Activated CD4-positive, alpha-beta T cell treated with anti-CD3 and anti-CD28 coated beads, Interleukin-2, Interleukin-6, amounts not matched to agents 100 ng/mL and 50 ng/mL, durations not matched to agents 16 hours and 8 hours (primary cell): ENCODE data around the gene RBP4.
"Not testable (repeated sequence)": the region's sequence is repeated elsewhere in the genome, so short reads cannot be mapped to it uniquely, and the experiment has no call there.

Experiments used
- DNase-seq: peaks from one replicate; pipeline ENCODE4 v3.0.0-alpha.2; 2020

Gene RBP4

DNA sequence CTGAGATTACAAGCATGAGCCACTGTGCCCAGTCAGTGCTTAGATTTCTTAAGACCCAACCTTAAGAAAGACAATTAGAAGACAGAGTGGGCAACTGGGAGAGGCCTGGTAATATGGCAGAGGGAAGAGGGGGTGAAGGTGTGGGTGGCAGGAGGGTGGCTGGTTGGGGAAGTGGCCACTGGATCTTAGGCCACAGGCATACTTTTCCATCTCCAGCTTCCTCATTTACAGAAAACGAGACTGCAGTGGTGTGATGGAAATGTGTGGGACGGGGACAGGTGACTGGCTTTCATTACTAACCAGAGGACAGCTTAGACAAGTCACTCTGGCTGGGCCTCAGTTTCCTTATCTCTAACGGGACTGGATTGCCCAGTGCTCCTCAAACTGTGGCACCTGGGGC lies 35.6 kb downstream of the RBP4 start:
- DNase-seq = no peak

DNA sequence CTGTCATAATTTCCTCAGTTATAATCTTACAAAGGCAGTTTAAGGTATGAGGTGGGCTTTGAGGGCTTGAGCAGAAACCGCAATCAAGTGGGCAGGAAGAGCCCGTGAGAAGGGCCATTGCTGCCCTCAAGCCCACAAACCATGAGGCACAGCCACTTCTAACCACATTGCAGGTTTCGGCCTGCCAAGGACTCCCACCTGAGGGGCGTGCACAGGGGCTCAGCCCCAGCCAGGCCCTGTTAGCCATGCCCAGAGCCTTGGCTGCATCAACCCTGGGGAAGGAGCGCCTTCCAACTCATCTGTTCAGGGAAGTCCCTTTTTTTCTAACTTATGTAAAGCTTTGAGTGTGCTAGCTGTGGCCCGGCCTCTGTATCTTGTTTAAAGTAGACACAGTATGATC lies 40.5 kb downstream of the RBP4 start:
- no peak for DNase-seq

DNA sequence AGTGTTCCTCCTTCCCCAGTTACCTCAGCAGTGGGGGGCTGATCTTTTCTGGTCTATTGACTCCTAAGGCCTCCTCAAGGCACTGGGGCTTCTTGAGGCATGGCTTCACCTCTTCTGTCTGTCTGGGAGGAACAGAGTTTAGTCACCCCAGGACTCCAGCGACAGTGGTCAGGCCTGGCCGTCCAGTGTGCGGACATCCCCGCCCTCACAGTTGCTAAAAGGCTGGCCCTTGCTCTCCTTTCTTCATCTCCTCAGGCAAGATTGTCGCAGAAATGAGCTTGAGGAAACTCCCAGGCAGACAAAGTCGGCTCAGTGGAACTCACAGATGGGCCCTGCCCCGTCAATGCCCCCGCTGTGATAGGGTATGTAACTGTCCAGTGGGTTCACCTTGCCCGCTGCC lies 41.5 kb downstream of the RBP4 start:
- no peak for DNase-seq

DNA sequence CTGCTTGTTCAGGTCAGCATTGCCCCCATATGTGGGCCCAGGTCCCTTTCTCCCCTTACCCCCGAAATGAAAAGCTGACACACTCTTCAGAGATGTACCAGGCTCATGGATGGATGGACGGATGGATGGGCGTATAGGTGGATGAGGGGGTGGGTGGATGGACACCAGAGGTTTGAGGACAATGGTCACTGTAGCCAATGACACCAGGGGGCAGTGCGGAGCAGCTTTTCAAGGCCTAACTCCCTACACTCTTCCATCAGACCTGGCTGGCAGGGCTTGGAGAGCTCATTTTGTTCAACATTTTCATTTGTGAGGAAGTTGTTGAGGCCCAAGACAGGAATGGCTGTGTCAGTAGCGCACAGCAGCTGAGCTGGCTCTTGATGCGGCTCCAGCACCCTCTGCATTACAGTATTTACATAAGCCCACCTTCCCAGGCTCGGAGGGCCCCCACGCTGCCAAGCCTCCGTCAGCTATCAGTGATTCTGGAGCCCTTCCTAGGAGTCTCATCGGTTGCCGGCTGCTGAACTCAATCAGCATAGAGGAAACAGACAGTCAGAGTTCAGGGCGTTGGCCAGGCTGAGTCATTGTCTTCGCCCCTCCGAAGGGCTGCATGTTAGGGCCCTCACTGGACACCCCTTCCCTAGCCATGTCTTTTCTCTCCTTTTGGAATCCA lies 46.1 kb downstream of the RBP4 start:
- DNase-seq = peak; percentile 63

DNA sequence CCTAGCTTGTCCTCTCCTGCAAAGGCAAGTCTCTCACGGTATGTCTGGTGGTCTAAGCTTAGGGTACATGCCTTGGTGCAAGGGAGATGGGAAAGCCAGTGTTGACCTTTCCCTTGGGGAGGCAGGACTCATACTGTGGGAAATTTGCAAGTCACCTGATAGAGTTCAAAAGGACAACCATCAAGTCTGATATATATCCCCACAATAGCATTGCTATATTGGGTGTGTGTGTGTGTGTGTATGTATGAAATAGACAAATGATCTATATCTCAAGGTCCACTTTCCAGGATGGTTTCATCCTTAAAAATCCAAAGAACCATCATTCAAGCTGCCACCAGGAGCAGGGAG lies 46.7 kb downstream of the RBP4 start:
- DNase-seq = no peak

DNA sequence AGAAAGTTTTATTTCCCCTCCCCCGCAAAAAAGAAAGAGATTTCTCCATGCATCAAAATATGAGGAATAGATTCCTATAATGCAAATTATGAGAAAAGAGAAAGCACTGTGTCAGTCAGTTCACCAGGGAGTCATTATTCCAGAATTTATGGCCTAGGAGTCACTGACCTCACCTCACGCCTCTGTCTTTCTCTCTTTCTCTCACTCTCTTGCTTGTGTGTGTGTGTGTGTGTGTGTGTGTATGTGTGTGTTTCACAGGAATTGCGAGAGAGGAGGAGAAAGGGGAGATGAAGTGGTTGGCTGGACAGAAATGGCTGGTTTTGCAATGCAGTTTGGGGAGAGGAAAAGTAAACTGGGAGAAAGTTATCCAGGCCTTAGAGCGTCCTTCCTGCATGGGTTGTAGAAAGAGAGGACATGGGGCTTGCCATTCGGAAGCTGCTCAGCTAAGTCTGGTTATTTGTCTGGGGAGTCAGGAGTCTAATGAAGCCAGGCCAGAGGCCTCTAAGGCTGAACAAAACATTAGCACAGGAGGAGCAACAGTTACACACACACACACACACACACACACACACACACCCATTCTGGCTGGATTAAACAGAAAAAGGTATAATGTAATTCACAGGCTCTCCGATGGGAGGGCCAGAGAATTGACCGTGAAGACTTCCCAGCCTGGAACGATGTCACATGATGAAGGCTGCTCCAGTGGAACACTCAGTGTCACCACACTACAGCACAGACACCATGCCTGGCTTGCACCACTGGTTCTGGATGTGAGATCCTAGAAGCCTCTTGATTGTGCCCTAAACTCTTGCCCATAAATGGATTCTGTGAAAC lies 47.3 kb downstream of the RBP4 start:
- DNase-seq = no peak

DNA sequence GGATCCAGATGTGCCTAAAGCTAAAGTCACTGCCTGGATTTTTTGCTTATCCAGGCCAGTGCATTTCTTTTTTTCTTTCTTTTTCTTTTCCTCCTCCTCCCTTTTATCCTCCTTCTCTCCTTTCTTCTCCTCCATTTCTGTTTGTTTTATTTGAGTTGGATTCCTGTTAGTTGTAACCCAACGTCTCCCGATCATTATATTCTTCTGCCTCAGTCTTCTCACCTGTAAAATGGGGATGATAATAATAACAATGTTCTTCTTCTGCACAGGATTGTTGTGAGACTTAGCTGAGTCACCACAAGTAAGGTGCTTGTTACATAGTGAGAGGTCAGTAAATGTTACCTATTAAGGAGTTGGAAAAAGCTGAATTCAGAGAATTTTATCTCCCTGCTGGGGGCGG lies 48.3 kb downstream of the RBP4 start:
- DNase-seq = no peak

DNA sequence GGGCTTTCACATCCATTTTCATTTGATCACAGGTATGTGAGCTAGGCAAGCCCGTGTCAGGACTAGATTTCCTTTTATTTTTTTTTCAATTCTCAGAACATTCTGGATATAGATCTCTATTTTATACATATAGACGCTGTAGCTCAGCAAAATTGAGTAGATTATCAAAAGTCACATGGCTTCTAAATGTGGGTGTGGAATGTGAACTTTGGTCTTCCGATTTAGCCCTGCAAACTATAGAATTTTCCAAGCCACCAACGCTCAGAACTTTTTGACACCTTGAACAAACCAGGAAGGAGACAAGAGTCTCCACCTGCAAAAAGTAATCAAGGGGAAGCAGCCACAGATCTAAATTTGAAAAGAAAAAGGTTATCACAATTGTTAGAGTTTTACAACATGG lies 50.4 kb downstream of the RBP4 start:
- no peak for DNase-seq

DNA sequence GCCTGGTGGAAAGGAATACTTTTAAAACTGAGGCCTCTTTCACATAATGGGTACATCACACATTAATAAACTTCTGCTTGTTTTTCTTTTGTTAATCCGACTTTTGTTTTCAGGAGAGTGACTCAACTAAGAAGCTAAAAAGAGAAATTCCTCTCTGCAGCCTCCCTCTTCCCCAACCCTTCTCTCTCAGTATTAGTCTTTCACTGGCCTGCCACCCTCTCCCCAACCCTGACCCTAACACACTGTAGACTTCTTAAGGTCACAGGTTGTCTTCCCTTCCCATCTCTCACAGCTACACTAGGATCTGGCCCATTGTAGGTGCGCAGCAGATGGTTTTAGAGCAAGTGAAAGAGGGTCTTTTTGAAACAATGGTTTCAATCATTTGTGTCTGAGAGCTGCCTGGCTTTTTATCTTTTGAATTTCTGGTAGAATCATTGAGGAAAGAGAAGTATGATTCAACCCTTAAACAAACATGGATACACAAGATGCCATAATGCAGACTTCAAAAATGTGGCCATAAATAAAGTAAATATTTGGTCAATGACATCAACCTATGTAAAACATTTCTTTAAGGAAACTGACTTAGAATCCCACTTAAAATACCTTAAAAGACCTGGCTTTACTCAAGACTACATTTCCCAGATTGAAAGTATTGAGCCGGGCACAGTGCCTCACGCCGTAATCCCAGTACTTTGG lies 52.5 kb downstream of the RBP4 start:
- no peak for DNase-seq

DNA sequence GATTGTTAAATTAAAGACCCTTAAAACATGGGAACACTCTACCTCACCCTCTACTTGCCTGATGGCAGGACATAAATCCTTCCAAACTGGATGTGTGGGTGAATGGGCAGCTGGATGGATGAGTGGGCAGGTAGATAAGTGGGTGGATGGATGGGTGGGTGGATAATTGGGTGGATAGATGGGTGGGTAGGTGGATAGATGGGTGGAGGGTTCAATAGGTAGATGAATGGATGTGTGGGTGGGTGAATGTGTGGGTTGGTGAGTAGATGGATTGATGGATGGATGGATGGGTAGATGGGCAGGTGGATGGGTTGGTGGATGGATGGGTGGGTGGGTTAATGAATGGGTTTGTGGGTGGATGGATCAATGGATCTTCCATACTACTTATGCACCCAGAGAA lies 53.5 kb downstream of the RBP4 start:
- DNase-seq = no peak

DNA sequence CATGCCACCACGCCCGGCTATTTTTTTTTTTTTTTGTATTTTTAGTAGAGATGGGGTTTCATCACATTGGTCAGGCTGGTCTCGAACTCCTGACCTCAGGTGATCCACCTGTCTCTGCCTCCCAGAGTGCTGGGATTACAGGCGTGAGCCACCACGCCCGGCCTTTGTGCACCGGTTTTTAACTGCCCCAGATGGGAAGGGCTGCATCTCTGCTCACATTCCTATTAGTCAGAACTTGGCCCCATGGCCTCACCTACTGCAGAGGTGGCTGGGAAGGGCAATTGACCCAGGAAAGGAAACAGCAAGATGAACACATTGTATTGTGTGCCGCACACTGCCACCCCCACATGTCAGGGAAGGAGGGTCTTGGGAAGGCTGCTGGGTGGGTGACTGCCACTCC lies 54.0 kb downstream of the RBP4 start:
- not testable (repeated sequence) for DNase-seq

DNA sequence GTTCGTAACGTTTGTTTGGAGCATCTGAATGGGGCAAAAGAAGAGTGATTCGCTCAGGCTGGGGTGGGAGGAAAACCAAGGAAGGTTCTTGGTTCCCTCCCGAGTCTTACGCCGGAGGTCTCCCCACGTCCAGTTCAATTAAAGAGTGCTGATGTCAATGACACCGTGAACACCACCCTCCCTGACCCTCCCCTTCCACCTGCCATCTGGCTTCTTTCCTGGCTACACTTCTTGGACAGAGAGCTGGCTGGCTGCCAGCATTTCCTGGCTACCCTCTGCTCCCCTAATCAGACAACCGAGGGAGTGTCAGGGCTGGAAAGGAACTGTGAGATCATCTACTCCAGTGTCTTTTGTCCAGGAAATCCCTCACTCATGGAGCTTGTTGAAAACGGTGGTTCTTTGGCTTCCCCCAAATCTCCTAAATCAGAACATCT lies 58.7 kb downstream of the RBP4 start:
- DNase-seq = no peak
